H1 (cell line): Measurements from ENCODE around the gene IKZF3. TPM values are rescaled to one million over a fixed set of nuclear protein-coding genes. Genes with fewer than 3 reads are reported as not detected.

Experiments
- CTCF ChIA-PET: fragments of 300-600 bp; sonication (Branson Sonifier 250); formaldehyde crosslinking; loops from one replicate; lab custom pipeline; 2021; ENCODE audit not compliant: partially characterized antibody; lab: Charles Lee
- POLR2A ChIA-PET: fragments of 300-600 bp; sonication (Branson Sonifier 250); formaldehyde crosslinking; loops from one replicate; lab custom pipeline; 2021; ENCODE audit warnings: inconsistent platforms; ENCODE audit not compliant: partially characterized antibody; lab: Charles Lee
- DNase-seq, 2 experiments: peaks; one replicate each; pipeline versions ENCODE4 v3.0.0 to v3.0.0-alpha.2; 2010 to 2022; ENCODE audit warnings: low spot score in 2 of 2, low read depth in 1 of 2, mixed read lengths in 1 of 2
- FAIRE-seq: peaks from 2 replicates; lab custom pipeline; 2011; peaks lifted over from hg19 to GRCh38; lab: Jason Lieb, UNC
- H2AFZ ChIP-seq: 2 replicates; pipeline ENCODE4 v1.8.1; 2012; ENCODE audit warnings: low read length, inconsistent platforms
- H2AK5ac ChIP-seq: 2 replicates; pipeline ENCODE4 v1.6.1; 2013; ENCODE audit warnings: low read depth, low read length
- H2BK120ac ChIP-seq: replicated peaks from 2 replicates; pipeline ENCODE3; 2013; ENCODE audit warnings: low read depth, low read length, inconsistent platforms
- H2BK12ac ChIP-seq: 2 replicates; pipeline ENCODE4 v1.6.1; 2013; ENCODE audit warnings: low read depth, low read length
- H2BK15ac ChIP-seq: 2 replicates; pipeline ENCODE4 v1.6.1; 2013; ENCODE audit warnings: low read length
- H2BK20ac ChIP-seq: 2 replicates; pipeline ENCODE4 v1.6.1; 2013; ENCODE audit warnings: low read length
- H2BK5ac ChIP-seq: 2 replicates; pipeline ENCODE4 v1.6.1; 2013; ENCODE audit warnings: low read depth, low read length
- H3K14ac ChIP-seq: 2 replicates; pipeline ENCODE4 v1.6.1; 2013; ENCODE audit warnings: inconsistent platforms; ENCODE audit not compliant: insufficient read length
- H3K18ac ChIP-seq: 2 replicates; pipeline ENCODE4 v1.6.1; 2013; ENCODE audit warnings: low read length; ENCODE audit errors: extremely low read depth
- H3K23ac ChIP-seq: 2 replicates; pipeline ENCODE4 v1.6.1; 2013; ENCODE audit warnings: inconsistent platforms; ENCODE audit not compliant: insufficient read length
- H3K23me2 ChIP-seq: 2 replicates; pipeline ENCODE4 v1.6.1; 2013; ENCODE audit warnings: low read depth, low read length
- H3K27ac ChIP-seq: 2 replicates; pipeline ENCODE4 v1.6.1; 2011; ENCODE audit warnings: low read depth, low read length, inconsistent platforms
- H3K27me3 ChIP-seq, 4 experiments: replicated peaks in 1 of 4; 1 replicate in 1 of 4; 2 replicates in 3 of 4; pipeline versions ENCODE4 v1.6.1 to v1.8.1; 2011 to 2013; ENCODE audit warnings: low read length in 3 of 4, mild to moderate bottlenecking in 3 of 4, inconsistent platforms in 2 of 4, mixed read lengths in 2 of 4, moderate library complexity in 1 of 4; ENCODE audit not compliant: control insufficient read depth in 3 of 4, insufficient read depth in 3 of 4; ENCODE audit errors: extremely low read depth in 1 of 4
- H3K36me3 ChIP-seq, 4 experiments: 2 replicates each; pipeline versions ENCODE4 v1.6.1 to v1.8.1; 2011 to 2013; ENCODE audit warnings: mild to moderate bottlenecking in 4 of 4, low read length in 3 of 4, moderate library complexity in 2 of 4, control low read depth in 1 of 4, inconsistent platforms in 1 of 4; ENCODE audit not compliant: insufficient read depth in 4 of 4, control insufficient read depth in 2 of 4
- H3K4ac ChIP-seq: replicated peaks from 2 replicates; pipeline ENCODE3; 2013; ENCODE audit warnings: low read length, low read depth, mixed read lengths, inconsistent platforms; ENCODE audit not compliant: insufficient read length
- H3K4me1 ChIP-seq, 4 experiments: replicated peaks in 1 of 4; 1 replicate in 1 of 4; 2 replicates in 3 of 4; pipeline versions ENCODE4 v1.6.1 to v1.8.1; 2011 to 2013; ENCODE audit warnings: low read length in 3 of 4, inconsistent platforms in 2 of 4, mixed read lengths in 1 of 4; ENCODE audit not compliant: insufficient read depth in 4 of 4, control insufficient read depth in 3 of 4
- H3K4me2 ChIP-seq, 2 experiments: 2 replicates each; pipeline versions ENCODE4 v1.6.1 to v1.8.1; 2011 to 2013; ENCODE audit warnings: low read depth in 2 of 2, low read length in 2 of 2, control low read depth in 1 of 2, inconsistent platforms in 1 of 2, mild to moderate bottlenecking in 1 of 2; ENCODE audit not compliant: insufficient read depth in 1 of 2
- H3K4me3 ChIP-seq, 4 experiments: fragments of 200-600, 300-600 bp in 1 of 4; sonication (generic), shearing (Covaris generic), sonication (Bioruptor Twin) in 1 of 4; 2 replicates each; pipeline versions ENCODE4 v1.5.1 to v1.8.1; 2011 to 2016; ENCODE audit warnings: low read length in 4 of 4, low read depth in 3 of 4, control low read depth in 2 of 4, inconsistent platforms in 2 of 4, mild to moderate bottlenecking in 2 of 4, mixed read lengths in 1 of 4, moderate library complexity in 1 of 4; ENCODE audit not compliant: insufficient read depth in 2 of 4; ENCODE audit errors: extremely low read depth in 1 of 4
- H3K56ac ChIP-seq: replicated peaks from 2 replicates; pipeline ENCODE3; 2013; ENCODE audit warnings: low read depth, mild to moderate bottlenecking, mixed read lengths, low read length, inconsistent platforms; ENCODE audit not compliant: insufficient read length
- H3K79me1 ChIP-seq: 2 replicates; pipeline ENCODE4 v1.6.1; 2013; ENCODE audit warnings: low read depth, low read length, control low read depth
- H3K79me2 ChIP-seq, 2 experiments: 2 replicates each; pipeline versions ENCODE4 v1.6.1 to v1.8.1; 2012 to 2013; ENCODE audit warnings: low read length in 2 of 2, mild to moderate bottlenecking in 2 of 2, inconsistent platforms in 1 of 2; ENCODE audit not compliant: insufficient read depth in 2 of 2, control insufficient read depth in 1 of 2
- H3K9ac ChIP-seq, 4 experiments: replicated peaks in 1 of 4; 1 replicate in 1 of 4; 2 replicates in 3 of 4; pipeline versions ENCODE4 v1.6.1 to v1.8.1; 2011 to 2013; ENCODE audit warnings: low read depth in 3 of 4, low read length in 3 of 4, control low read depth in 2 of 4, mild to moderate bottlenecking in 2 of 4, moderate library complexity in 2 of 4, inconsistent platforms in 1 of 4; ENCODE audit errors: extremely low read depth in 1 of 4
- H3K9me3 ChIP-seq, 2 experiments: 2 replicates each; pipeline versions ENCODE4 v1.6.1 to v1.8.1; 2012 to 2013; ENCODE audit warnings: mild to moderate bottlenecking in 2 of 2, moderate library complexity in 2 of 2, control low read depth in 1 of 2, inconsistent platforms in 1 of 2, low read depth in 1 of 2, low read length in 1 of 2, mixed read lengths in 1 of 2; ENCODE audit not compliant: insufficient read depth in 2 of 2
- H4K20me1 ChIP-seq, 2 experiments: replicated peaks in 1 of 2; 2 replicates each; pipeline versions ENCODE3 to v1.8.1; 2011 to 2013; ENCODE audit warnings: inconsistent platforms in 2 of 2, low read length in 2 of 2, mild to moderate bottlenecking in 1 of 2; ENCODE audit not compliant: insufficient read depth in 2 of 2, control insufficient read depth in 1 of 2
- H4K5ac ChIP-seq: 2 replicates; pipeline ENCODE4 v1.6.1; 2013; ENCODE audit warnings: low read length, low read depth, mixed read lengths, inconsistent platforms; ENCODE audit not compliant: insufficient read length
- H4K8ac ChIP-seq: 2 replicates; pipeline ENCODE4 v1.8.0; 2013; ENCODE audit warnings: mild to moderate bottlenecking, moderate library complexity, low read length, inconsistent platforms; ENCODE audit not compliant: insufficient read depth; ENCODE audit errors: extremely low read depth
- H4K91ac ChIP-seq: replicated peaks from 2 replicates; pipeline ENCODE3; 2013; ENCODE audit warnings: low read length, mixed read lengths, inconsistent platforms; ENCODE audit not compliant: insufficient read length
- CBX5 ChIP-seq: fragments of 300-800, 300-1000 bp; sonication (generic); IDR thresholded peaks from 2 replicates; pipeline ENCODE4 v1.7.1; 2016; ENCODE audit warnings: antibody characterized with exemption, low read length, low read depth
- CHD2 ChIP-seq: IDR thresholded peaks from 2 replicates; pipeline ENCODE4 v1.6.1; 2012; ENCODE audit warnings: low read length, improper control_type of control experiment
- HDAC2 ChIP-seq, 2 experiments: fragments of 300-600 bp in 1 of 2; sonication (generic) in 1 of 2; IDR thresholded peaks; 2 replicates each; pipeline ENCODE4 v1.6.1; 2011 to 2012; ENCODE audit warnings: low read depth in 2 of 2, low read length in 2 of 2, mild to moderate bottlenecking in 2 of 2, moderate library complexity in 2 of 2, borderline replicate concordance in 1 of 2, inconsistent platforms in 1 of 2
- NRF1 ChIP-seq: IDR thresholded peaks from 2 replicates; pipeline ENCODE4 v1.6.1; 2011; ENCODE audit warnings: mild to moderate bottlenecking, low read depth, low read length, improper control_type of control experiment
- POLR2AphosphoS5 ChIP-seq: IDR thresholded peaks from 2 replicates; pipeline ENCODE4 v1.6.1; 2011; ENCODE audit warnings: low read depth, low read length
- RFX5 ChIP-seq: IDR thresholded peaks from 2 replicates; pipeline ENCODE4 v1.6.1; 2011; ENCODE audit warnings: low read depth, low read length, improper control_type of control experiment, borderline replicate concordance
- SIRT6 ChIP-seq: IDR thresholded peaks from one replicate; pipeline ENCODE4 v1.7.1; 2012; ENCODE audit warnings: low read length, inconsistent platforms
- SP2 ChIP-seq: IDR thresholded peaks from 2 replicates; pipeline ENCODE4 v1.6.1; 2012; ENCODE audit warnings: mild to moderate bottlenecking, low read length, inconsistent platforms
- TBP ChIP-seq: IDR thresholded peaks from 2 replicates; pipeline ENCODE4 v1.6.1; 2011; ENCODE audit warnings: low read depth, low read length, improper control_type of control experiment
- TCF12 ChIP-seq: IDR thresholded peaks from 2 replicates; pipeline ENCODE4 v1.6.1; 2011; ENCODE audit warnings: low read depth, mild to moderate bottlenecking, low read length
- WGBS, 2 experiments: shearing (Covaris generic) in 1 of 2; methylation state at CpG; one replicate each; pipeline versions ENCODE4 v1.1.6 to v1.1.7; 2013 to 2015; ENCODE audit warnings: low lambda C conversion rate in 2 of 2, mixed read lengths in 2 of 2, inconsistent platforms in 1 of 2, low coverage in 1 of 2, missing lambda C conversion rate in 1 of 2; ENCODE audit not compliant: insufficient replicate concordance in 2 of 2, insufficient coverage in 1 of 2, insufficient read length in 1 of 2; ENCODE audit errors: extremely low coverage in 1 of 2, missing lambda C conversion rate in 1 of 2; 5-methylcytosine and 5-hydroxymethylcytosine counted together
- long read RNA-seq, 2 experiments: library from RNA in 1 of 2; library from capped mRNA in 1 of 2; stranded (forward); transcript quantifications; one replicate each; pipeline ENCODE4 v2.0.0, GENCODE V29; 2021; ENCODE audit warnings: inconsistent platforms in 1 of 2
- polyA minus RNA-seq, 3 experiments: library from RNA; depleted of rRNA, polyadenylated mRNA; stranded (reverse); fragments of >200 nt; gene quantifications; 1 replicate in 2 of 3; 2 replicates in 1 of 3; pipeline ENCODE4 v1.2.3, GENCODE V29; 2011
- polyA plus RNA-seq, 7 experiments: library from polyadenylated mRNA; depleted of rRNA in 3 of 7; stranded (reverse) in 5 of 7; unstranded in 2 of 7; fragments of >200 nt in 5 of 7; fragments of 200-250 nt in 2 of 7; gene quantifications; 1 replicate in 5 of 7; 2 replicates in 1 of 7; 4 replicates in 1 of 7; pipeline versions ENCODE4 v1.2.1 to v1.2.3, GENCODE V29; 2011 to 2013; ENCODE audit warnings: missing spikeins in 2 of 7, mixed read lengths in 2 of 7
- total RNA-seq: library from RNA; stranded (reverse); fragmentation: NEBNext Ultra II Directional; extraction: Animal tissue kit (Norgen Biotek cat#: 25700); gene quantifications from 2 replicates; pipeline ENCODE4 v1.2.1, GENCODE V29; 2021

IKZF3 gene
- total RNA-seq = 0.52 and 0.56 TPM in 2 replicates
- 0.23 and 0.31 TPM in 2 replicates for polyA plus RNA-seq (2011; rRNA removed)
- 0.17 TPM for polyA plus RNA-seq (2011; cell fraction: cytosol; rRNA removed)
- polyA plus RNA-seq (2011; cell fraction: nucleus; rRNA removed) = 0.07 TPM
- 0.13 to 0.23 TPM (median 0.19 TPM) in 4 replicates for polyA plus RNA-seq (2012, experiment 1 of 2)
- polyA plus RNA-seq (2012, experiment 2 of 2) = 0.03 TPM
- 0.28 TPM for polyA plus RNA-seq (2013, experiment 1 of 2)
- 0.28 TPM for polyA plus RNA-seq (2013, experiment 2 of 2)
- 0.76 and 1.4 TPM in 2 replicates for polyA minus RNA-seq (2011; rRNA and poly(A)+ RNA removed)
- 0.29 TPM for polyA minus RNA-seq (2011; cell fraction: cytosol; rRNA and poly(A)+ RNA removed)
- 0.30 TPM for polyA minus RNA-seq (2011; cell fraction: nucleus; rRNA and poly(A)+ RNA removed)
- long read RNA-seq, experiment 1 = 0 reads
- long read RNA-seq, experiment 2 = 0 reads

DNA sequence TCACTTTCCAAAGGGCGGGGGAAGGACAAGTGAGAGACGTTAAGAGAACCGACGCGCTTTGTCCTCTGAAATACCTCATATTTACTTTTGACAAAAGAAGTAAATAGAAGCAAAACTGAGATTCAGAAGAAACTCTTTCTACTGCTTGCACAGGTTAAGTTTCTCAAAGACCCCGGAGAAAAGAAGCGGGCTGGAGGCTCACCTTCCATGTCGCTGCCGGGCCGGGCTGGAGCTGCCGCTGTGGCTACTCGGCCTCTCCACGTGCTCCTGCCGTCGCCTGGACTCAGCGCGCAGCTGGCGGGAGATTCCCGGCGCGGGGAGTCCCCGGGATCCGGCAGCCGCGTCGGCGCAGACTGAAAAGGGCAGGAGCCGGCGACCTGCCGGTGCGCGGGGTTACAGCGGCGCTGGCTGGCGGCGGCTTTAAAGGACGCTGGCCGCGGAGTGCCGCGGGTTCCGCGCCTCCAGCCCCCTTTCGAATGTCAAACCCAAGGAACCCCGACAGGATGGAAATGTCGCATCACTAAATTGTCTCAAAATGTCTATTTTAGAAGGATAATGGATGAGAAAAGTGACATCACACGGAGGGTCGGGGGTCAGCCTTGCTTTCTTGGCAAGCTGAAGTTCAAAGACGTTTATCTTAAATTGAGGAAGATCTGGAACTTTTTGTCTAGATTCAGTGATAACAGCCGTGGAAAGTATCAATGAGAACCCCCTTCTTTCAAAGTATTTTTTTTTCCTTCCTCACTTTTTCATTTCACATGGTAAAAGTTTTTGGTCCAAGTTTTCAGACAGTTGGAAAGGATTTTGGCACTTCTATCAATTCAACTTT, at the start of gene IKZF3:
TSS of gene IKZF3 (minus strand) at position 395 of the 829 bp plus-strand sequence. CDS start at position 209, 186 bp downstream.
- WGBS, 2 experiments = 11% methylated on average over 48 of the region's 50 CpGs; no CpG with 5 or more reads in 1 of the 2 experiments
- POLR2A ChIA-PET = interaction anchor here (1.0 kb wide), 1 partner anchor 10 kb away, joined by 4 read pairs; no protein-coding TSS in a partner anchor
- H3K4me3 ChIP-seq = peak within 1 kb of the TSS in 1 of 4 experiments; percentile 39; a peak in 2 of 8 replicates
- TF ChIP-seq HDAC2 (IDR thresholded peaks at IDR 0.05; ENCODE audit: borderline replicate concordance in 1 of 2, low read depth in 2 of 2, low read length in 2 of 2) = peak; percentile 45 to 98; a peak in 2 of 4 replicates
- TF ChIP-seq SP2 = no peak
- peak; percentile 59; the same call in 1 of the 2 replicates for TF ChIP-seq CHD2
- TF ChIP-seq NRF1 = 0 out of 2 replicates have a peak, but pooled peaks have one; percentile 26
- no peak for TF ChIP-seq CBX5
- TF ChIP-seq TBP = peak; percentile 47; the same call in 1 of the 2 replicates
- no peak for TF ChIP-seq SIRT6
- peak; percentile 16; the same call in 1 of the 2 replicates for TF ChIP-seq RFX5
- no peak for TF ChIP-seq POLR2AphosphoS5
- 0 out of 2 replicates have a peak, but pooled peaks have one; percentile 72 for TF ChIP-seq TCF12

More for the DNA sequence above, at the start of gene IKZF3:
- peaks cover 9 to 34% (median 28%) of the 10 kb centered on the region in 4 experiments for H3K27me3 ChIP-seq
- no peak within 1 kb of the TSS for H2BK120ac ChIP-seq
- H3K56ac ChIP-seq = no peak within 1 kb of the TSS
- H2AK5ac ChIP-seq = no peak within 1 kb of the TSS
- H3K79me2 ChIP-seq = no peaks in the 10 kb centered on the region
- H3K14ac ChIP-seq = no peak within 1 kb of the TSS
- H4K91ac ChIP-seq = no peak within 1 kb of the TSS
- H3K36me3 ChIP-seq = no peaks in the 10 kb centered on the region
- peaks cover 0 to 3% (median 0%) of the 10 kb centered on the region in 4 experiments; a peak in 2 of 7 replicates for H3K4me1 ChIP-seq
- no peak within 1 kb of the TSS for H3K9ac ChIP-seq
- no peak within 1 kb of the TSS for H4K5ac ChIP-seq
- H3K18ac ChIP-seq = no peak within 1 kb of the TSS
- CTCF ChIA-PET = interaction anchor here (0.7 to 0.9 kb wide), 2 partner anchors 57 to 97 kb away, joined by 3 read pairs; no protein-coding TSS in a partner anchor
- no peak within 1 kb of the TSS for H2BK5ac ChIP-seq
- no peak within 1 kb of the TSS for H3K23ac ChIP-seq
- no peaks in the 10 kb centered on the region for H3K23me2 ChIP-seq
- H4K8ac ChIP-seq = no peak within 1 kb of the TSS
- H2AFZ ChIP-seq = peak within 1 kb of the TSS; percentile 43; the same call in 1 of the 2 replicates
- no peak within 1 kb of the TSS for H3K4ac ChIP-seq
- DNase-seq (peak; percentile 44 to 87), FAIRE-seq (peak; percentile 7)
- H3K27ac ChIP-seq = no peak within 1 kb of the TSS
- H2BK20ac ChIP-seq = no peak within 1 kb of the TSS
- no peak within 1 kb of the TSS for H2BK12ac ChIP-seq
- no peak within 1 kb of the TSS for H2BK15ac ChIP-seq
- H3K79me1 ChIP-seq = no peaks in the 10 kb centered on the region
- peak within 1 kb of the TSS; percentile 20 to 55; a peak in 3 of 4 replicates for H3K4me2 ChIP-seq
- no peaks in the 10 kb centered on the region for H3K9me3 ChIP-seq
- no peaks in the 10 kb centered on the region for H4K20me1 ChIP-seq
